DND-41 (cell line): Measurements from ENCODE around the gene BTG2.

Experiments
- ATAC-seq: fragments of 200-7000 bp; cut with Tn5 transposase; 3 replicates; pipeline ENCODE4 v1.9.1; 2021; ENCODE audit warnings: low read depth; ENCODE audit not compliant: insufficient read depth
- DNase-seq: peaks from one replicate; pipeline ENCODE4 v3.0.0-alpha.2; 2020
- H2AFZ ChIP-seq: 2 replicates; pipeline ENCODE4 v1.6.0; 2012; ENCODE audit warnings: low read depth, low read length
- H3K27ac ChIP-seq: 2 replicates; pipeline ENCODE4 v1.5.1; 2012; ENCODE audit warnings: low read length, inconsistent platforms
- H3K27me3 ChIP-seq: fragments of 200-600 bp; sonication (generic); 2 replicates; pipeline ENCODE4 v1.6.0; 2012; ENCODE audit warnings: low read length, mild to moderate bottlenecking, inconsistent platforms; ENCODE audit not compliant: insufficient read depth, poor library complexity
- H3K36me3 ChIP-seq: 2 replicates; pipeline ENCODE4 v1.5.1; 2012; ENCODE audit warnings: low read length, inconsistent platforms; ENCODE audit not compliant: insufficient read depth
- H3K4me1 ChIP-seq: 2 replicates; pipeline ENCODE4 v1.5.1; 2012; ENCODE audit warnings: mild to moderate bottlenecking, low read length; ENCODE audit not compliant: insufficient read depth
- H3K4me2 ChIP-seq: 2 replicates; pipeline ENCODE4 v1.6.0; 2012; ENCODE audit warnings: mild to moderate bottlenecking, moderate library complexity, low read length, inconsistent platforms; ENCODE audit not compliant: insufficient read depth
- H3K4me3 ChIP-seq, 2 experiments: fragments of 200-600 bp in 1 of 2; shearing (Covaris generic) in 1 of 2; 2 replicates each; pipeline ENCODE4 v1.5.1; 2012 to 2016; ENCODE audit warnings: inconsistent platforms in 2 of 2, low read length in 2 of 2, mild to moderate bottlenecking in 2 of 2, low read depth in 1 of 2, moderate library complexity in 1 of 2
- H3K79me2 ChIP-seq: 2 replicates; pipeline ENCODE4 v1.6.0; 2012; ENCODE audit warnings: low read length, inconsistent platforms; ENCODE audit not compliant: insufficient read depth
- H3K9ac ChIP-seq: 2 replicates; pipeline ENCODE4 v1.6.0; 2012; ENCODE audit warnings: low read depth, mild to moderate bottlenecking, inconsistent platforms, low read length, moderate library complexity
- H3K9me3 ChIP-seq: 2 replicates; pipeline ENCODE4 v1.5.1; 2012; ENCODE audit warnings: low read length, moderate library complexity, mild to moderate bottlenecking, inconsistent platforms; ENCODE audit not compliant: insufficient read depth, severe bottlenecking
- H4K20me1 ChIP-seq: 2 replicates; pipeline ENCODE4 v1.6.0; 2012; ENCODE audit warnings: low read length; ENCODE audit not compliant: insufficient read depth
- CTCF ChIP-seq: IDR thresholded peaks from 2 replicates; pipeline ENCODE4 v1.5.1; 2012; ENCODE audit warnings: borderline replicate concordance, low read length, moderate library complexity, mild to moderate bottlenecking; ENCODE audit not compliant: poor library complexity, severe bottlenecking; ENCODE audit errors: extremely low read depth
- EZH2 ChIP-seq: IDR thresholded peaks from 3 replicates; pipeline ENCODE4 v1.6.1; 2012; ENCODE audit warnings: borderline replicate concordance, low read depth, mild to moderate bottlenecking, moderate library complexity, low read length, inconsistent platforms; ENCODE audit not compliant: severe bottlenecking

The BTG2 gene

DNA sequence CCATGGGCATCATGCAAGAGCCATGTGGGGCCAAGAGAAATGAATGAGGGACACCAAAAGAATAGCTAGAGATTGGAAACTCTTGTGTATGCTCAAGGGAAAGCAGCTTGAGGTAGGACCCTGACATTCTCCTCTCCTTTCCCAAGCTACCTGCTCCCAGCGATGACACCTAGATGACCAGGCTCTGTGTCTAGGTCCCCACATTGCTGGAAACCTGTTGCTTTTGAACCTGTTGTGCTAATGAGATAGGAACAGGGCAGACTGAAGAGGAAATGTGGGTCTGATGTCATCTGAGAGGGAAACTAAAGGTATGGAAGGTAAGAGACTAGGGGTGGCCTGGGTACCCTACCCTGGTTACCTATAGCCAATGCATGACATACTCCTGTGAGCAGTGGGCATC, 43.8 kb downstream of the BTG2 start:
- no peak overlapping the region for H2AFZ ChIP-seq
- no peaks in the 10 kb centered on the region for H3K4me1 ChIP-seq
- ATAC-seq (no peak), DNase-seq (no peak)
- no peak for TF ChIP-seq CTCF
- no peak for TF ChIP-seq EZH2
- H3K4me2 ChIP-seq, result no peak overlapping the region
- H3K4me3 ChIP-seq, result no peak overlapping the region
- no peaks in the 10 kb centered on the region for H3K36me3 ChIP-seq
- H3K27me3 ChIP-seq, result peaks cover 25% of the 10 kb centered on the region
- H3K9me3 ChIP-seq, result no peaks in the 10 kb centered on the region
- no peak overlapping the region for H3K9ac ChIP-seq
- H4K20me1 ChIP-seq, result no peaks in the 10 kb centered on the region
- H3K79me2 ChIP-seq, result no peaks in the 10 kb centered on the region
- no peak overlapping the region for H3K27ac ChIP-seq

GRCh38 chr1:203349773-203350524, 44.6 kb downstream of the BTG2 start:
- Histone ChIP-seq H3K27ac (no peak overlapping the region), H3K79me2 (no peaks in the 10 kb centered on the region), H3K4me2 (no peak overlapping the region), H3K9ac (no peak overlapping the region), H3K36me3 (no peaks in the 10 kb centered on the region), H3K4me3 (no peak overlapping the region), H4K20me1 (no peaks in the 10 kb centered on the region), H3K9me3 (no peaks in the 10 kb centered on the region), H3K4me1 (no peaks in the 10 kb centered on the region), H2AFZ (no peak overlapping the region), H3K27me3 (peaks cover 21% of the 10 kb centered on the region)
- ATAC-seq (no peak), DNase-seq (no peak)
- no peak for TF ChIP-seq EZH2
- no peak for TF ChIP-seq CTCF

DNA sequence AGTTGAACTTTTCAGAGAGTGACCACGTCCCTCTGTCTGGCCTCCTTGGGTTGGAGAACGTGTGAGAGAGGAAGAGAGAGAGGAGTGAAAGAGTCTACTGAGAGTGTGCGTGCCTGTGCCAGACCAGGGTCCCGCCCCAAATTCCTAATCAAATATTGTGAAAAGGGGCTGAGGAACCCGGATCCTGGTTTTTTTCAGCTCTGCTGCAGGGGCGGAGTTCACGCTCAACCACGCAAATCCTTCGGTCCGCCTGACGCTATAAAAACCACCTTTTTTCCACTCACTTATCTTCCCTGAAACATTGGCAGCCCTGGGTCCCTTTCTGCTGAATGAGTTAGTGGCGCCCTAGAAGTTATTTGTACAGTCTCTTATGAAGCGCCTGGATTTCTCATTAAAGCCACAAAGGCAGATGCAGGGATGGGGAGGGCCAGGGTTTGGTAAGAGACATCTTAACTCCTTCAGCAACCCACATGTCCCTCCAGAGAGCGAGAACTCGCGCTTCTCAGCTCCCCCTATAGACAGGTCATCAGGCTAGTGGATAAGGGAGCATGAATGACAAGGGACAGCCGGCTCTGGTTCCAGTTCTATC, 45.8 kb downstream of the BTG2 start, which contains the start of gene FMOD:
TSS of gene FMOD (minus strand) at position 86 of the 589 bp plus-strand sequence. CDS start 2,852 bp downstream, outside the sequence.
- Histone ChIP-seq H3K4me1 (no peaks in the 10 kb centered on the region), H3K9ac (no peak within 1 kb of the TSS), H3K27me3 (peaks cover 21% of the 10 kb centered on the region), H4K20me1 (no peaks in the 10 kb centered on the region), H3K4me2 (no peak within 1 kb of the TSS), H3K4me3 (no peak within 1 kb of the TSS), H3K9me3 (no peaks in the 10 kb centered on the region), H3K79me2 (no peaks in the 10 kb centered on the region), H3K27ac (no peak within 1 kb of the TSS), H2AFZ (no peak within 1 kb of the TSS), H3K36me3 (no peaks in the 10 kb centered on the region)
- TF ChIP-seq CTCF (no peak), EZH2 (no peak)
- DNase-seq (no peak), ATAC-seq (no peak)
